A673 (cell line): ENCODE results near the gene LRRTM3. TPM values are rescaled to one million over a fixed set of nuclear protein-coding genes. Genes with fewer than 3 reads are reported as not detected.

ENCODE experiments used
- BruUV-seq: library from RNA; stranded (reverse); fragments of 400-500 nt; replicated peaks from 2 replicates; lab custom pipeline; 2021; lab: Mats Ljungman, UMichigan
- CTCF ChIA-PET: fragments of 300-600 bp; sonication (Branson Sonifier 250); formaldehyde crosslinking; loops from one replicate; lab custom pipeline; 2022; ENCODE audit warnings: antibody characterized with exemption; lab: Charles Lee
- POLR2A ChIA-PET: fragments of 300-600 bp; sonication (Branson Sonifier 250); formaldehyde crosslinking; loops from one replicate; lab custom pipeline; 2022; ENCODE audit warnings: antibody characterized with exemption; ENCODE audit not compliant: low non-redundant PET; lab: Charles Lee
- DNase-seq: peaks from one replicate; pipeline ENCODE4 v3.0.0-alpha.2; 2015; ENCODE audit warnings: low spot score
- H3K27ac ChIP-seq: fragments of 200-600 bp; sonication (generic); 2 replicates; pipeline ENCODE4 v1.5.1; 2016; ENCODE audit warnings: mixed run types, low read depth, mild to moderate bottlenecking, mixed read lengths, antibody characterized with exemption, low read length; ENCODE audit not compliant: poor library complexity, severe bottlenecking
- H3K27me3 ChIP-seq: fragments of 200-600 bp; sonication (generic); replicated peaks from 2 replicates; pipeline ENCODE4 v1.6.1; 2017; ENCODE audit warnings: mixed run types, low read depth, mild to moderate bottlenecking, mixed read lengths, antibody characterized with exemption, low read length; ENCODE audit not compliant: insufficient read depth, poor library complexity
- H3K36me3 ChIP-seq: fragments of 200-600 bp; sonication (generic); 2 replicates; pipeline ENCODE4 v1.6.1; 2016; ENCODE audit warnings: mixed run types, mild to moderate bottlenecking, mixed read lengths, antibody characterized with exemption, low read length; ENCODE audit not compliant: insufficient read depth, poor library complexity, severe bottlenecking
- H3K4me1 ChIP-seq: fragments of 200-600 bp; sonication (generic); 2 replicates; pipeline ENCODE4 v1.6.1; 2017; ENCODE audit warnings: mixed run types, mild to moderate bottlenecking, mixed read lengths, antibody characterized with exemption, low read length; ENCODE audit not compliant: insufficient read depth, poor library complexity, severe bottlenecking
- H3K4me3 ChIP-seq: fragments of 200-600 bp; sonication (generic); 2 replicates; pipeline ENCODE4 v1.5.1; 2016; ENCODE audit warnings: low read depth, mixed run types, mild to moderate bottlenecking, mixed read lengths, low read length; ENCODE audit not compliant: poor library complexity, severe bottlenecking
- H3K9me3 ChIP-seq: fragments of 200-600 bp; sonication (generic); 2 replicates; pipeline ENCODE4 v1.6.1; 2016; ENCODE audit warnings: mixed run types, low read depth, mild to moderate bottlenecking, mixed read lengths, antibody characterized with exemption, low read length; ENCODE audit not compliant: poor library complexity, severe bottlenecking
- EZH2 ChIP-seq: fragments of 200-600 bp; sonication (generic); IDR thresholded peaks from 2 replicates; pipeline ENCODE4 v1.6.1; 2017; ENCODE audit warnings: borderline replicate concordance, low read depth, mild to moderate bottlenecking, mixed read lengths, antibody characterized with exemption, low read length; ENCODE audit not compliant: poor library complexity, severe bottlenecking
- intact Hi-C: fragments of 100-400 bp; cut with micrococcal nuclease; formaldehyde crosslinking; loops from one replicate; pipeline ENCODE4 v1.10.0; 2022; ENCODE audit not compliant: unreplicated experiment
- total RNA-seq: library from RNA; stranded (reverse); gene quantifications from 2 replicates; pipeline ENCODE4 v1.2.3, GENCODE V29; 2021
- TF ChIP-seq, protein P1 (sequence below): fragments of 300-800, 200-600 bp; sonication (generic); conservative IDR thresholded peaks from 2 replicates; pipeline ENCODE4 v1.5.1; 2017; ENCODE audit warnings: low read depth, mild to moderate bottlenecking, antibody characterized with exemption, low read length, moderate library complexity, mixed read lengths

LRRTM3 gene
- total RNA-seq, 1 experiment from 2014 or later: not detected

DNA sequence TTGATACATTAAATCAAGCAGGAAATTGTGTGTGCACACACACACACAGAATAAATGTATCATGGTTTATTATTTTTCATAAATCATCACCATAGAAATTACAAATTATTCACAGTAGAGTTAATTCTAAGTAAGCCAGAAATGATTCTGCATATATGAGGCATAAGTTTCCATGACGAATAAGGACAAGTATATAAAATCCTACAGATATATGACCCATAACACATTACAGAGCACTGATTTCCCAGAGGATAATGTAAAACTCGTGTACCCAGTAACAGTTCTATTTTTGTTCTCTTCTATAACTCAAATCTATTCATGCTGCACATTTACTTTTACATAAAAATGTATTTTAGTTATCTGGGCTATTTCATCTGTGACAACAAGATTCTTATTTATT is 169.7 kb downstream of the LRRTM3 start:
- POLR2A ChIA-PET: no interaction called here
- Histone ChIP-seq H3K27ac (no peak overlapping the region), H3K4me3 (no peak overlapping the region), H3K36me3 (no peaks in the 10 kb centered on the region), H3K9me3 (no peaks in the 10 kb centered on the region), H3K4me1 (no peaks in the 10 kb centered on the region), H3K27me3 (no peaks in the 10 kb centered on the region)
- CTCF ChIA-PET: no interaction called here
- intact Hi-C loops: no loop called here
- no peak for TF ChIP-seq EZH2
- TF ChIP-seq, protein P1, sequence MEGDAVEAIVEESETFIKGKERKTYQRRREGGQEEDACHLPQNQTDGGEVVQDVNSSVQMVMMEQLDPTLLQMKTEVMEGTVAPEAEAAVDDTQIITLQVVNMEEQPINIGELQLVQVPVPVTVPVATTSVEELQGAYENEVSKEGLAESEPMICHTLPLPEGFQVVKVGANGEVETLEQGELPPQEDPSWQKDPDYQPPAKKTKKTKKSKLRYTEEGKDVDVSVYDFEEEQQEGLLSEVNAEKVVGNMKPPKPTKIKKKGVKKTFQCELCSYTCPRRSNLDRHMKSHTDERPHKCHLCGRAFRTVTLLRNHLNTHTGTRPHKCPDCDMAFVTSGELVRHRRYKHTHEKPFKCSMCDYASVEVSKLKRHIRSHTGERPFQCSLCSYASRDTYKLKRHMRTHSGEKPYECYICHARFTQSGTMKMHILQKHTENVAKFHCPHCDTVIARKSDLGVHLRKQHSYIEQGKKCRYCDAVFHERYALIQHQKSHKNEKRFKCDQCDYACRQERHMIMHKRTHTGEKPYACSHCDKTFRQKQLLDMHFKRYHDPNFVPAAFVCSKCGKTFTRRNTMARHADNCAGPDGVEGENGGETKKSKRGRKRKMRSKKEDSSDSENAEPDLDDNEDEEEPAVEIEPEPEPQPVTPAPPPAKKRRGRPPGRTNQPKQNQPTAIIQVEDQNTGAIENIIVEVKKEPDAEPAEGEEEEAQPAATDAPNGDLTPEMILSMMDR: no peak
- no TSS peak for BruUV-seq
- DNase-seq: no peak

DNA sequence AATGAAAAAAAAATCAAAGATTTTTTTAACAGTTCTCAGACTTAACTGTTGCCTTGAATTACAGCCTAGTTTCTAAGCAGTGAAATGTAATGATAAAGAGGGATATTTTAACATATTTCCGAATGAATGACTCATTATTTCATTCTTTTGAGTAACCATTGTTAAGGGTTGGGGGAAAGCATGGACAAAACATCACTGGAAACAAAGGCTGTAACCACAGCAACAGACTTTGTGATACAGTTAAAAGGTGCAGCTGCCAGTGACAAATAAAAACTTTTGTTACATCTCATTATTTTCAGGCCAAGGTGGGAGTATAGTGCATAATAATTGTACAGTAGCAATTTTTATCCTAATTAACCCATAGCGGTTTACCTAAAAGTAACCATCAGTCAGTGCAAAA is 172.6 kb downstream of the LRRTM3 start:
- no peak for DNase-seq
- intact Hi-C loops: no loop called here
- ChIA-PET CTCF (no interaction called here), POLR2A (no interaction called here)
- H3K27me3 ChIP-seq: no peaks in the 10 kb centered on the region
- no peaks in the 10 kb centered on the region for H3K9me3 ChIP-seq
- no peaks in the 10 kb centered on the region for H3K36me3 ChIP-seq
- no peak overlapping the region for H3K4me3 ChIP-seq
- TF ChIP-seq, protein P1: no peak
- TF ChIP-seq EZH2: no peak
- no peaks in the 10 kb centered on the region for H3K4me1 ChIP-seq
- BruUV-seq: no TSS peak
- no peak overlapping the region for H3K27ac ChIP-seq

DNA sequence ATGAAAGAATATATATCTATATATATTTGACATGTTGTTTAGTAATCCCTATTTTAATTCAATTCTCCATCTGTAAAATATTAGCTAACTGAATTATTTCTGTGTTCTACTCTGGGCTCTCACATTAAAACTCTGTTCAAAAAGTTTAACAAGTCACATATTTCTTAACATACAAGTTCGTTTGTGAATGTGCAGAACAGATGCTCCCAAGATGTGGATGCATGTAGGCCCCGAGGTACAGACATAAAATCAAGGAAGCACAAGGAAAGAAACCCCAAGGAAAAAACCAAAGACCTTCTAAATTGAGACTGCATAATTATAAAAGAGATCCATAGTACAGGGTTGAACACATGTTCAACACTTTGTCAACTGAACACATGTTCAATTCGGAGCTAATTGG is 175.1 kb downstream of the LRRTM3 start:
- Histone ChIP-seq H3K36me3 (no peaks in the 10 kb centered on the region), H3K9me3 (no peaks in the 10 kb centered on the region), H3K27ac (no peak overlapping the region), H3K27me3 (no peaks in the 10 kb centered on the region), H3K4me3 (no peak overlapping the region), H3K4me1 (no peaks in the 10 kb centered on the region)
- no peak for TF ChIP-seq EZH2
- TF ChIP-seq, protein P1: no peak
- BruUV-seq: no TSS peak
- intact Hi-C loops: no loop called here
- ChIA-PET CTCF (no interaction called here), POLR2A (no interaction called here)
- no peak for DNase-seq
